Gastrocnemius medialis (tissue), 4 donors: Measurements from ENCODE around the gene TBCD. TPM values are rescaled to one million over a fixed set of nuclear protein-coding genes. Genes with fewer than 3 reads are reported as not detected.

Experiments
- ATAC-seq, 2 donors: fragments of 150-250 bp; one replicate each; pipeline ENCODE4 v1.9.1; 2016
- DNase-seq, 2 donors: peaks; one replicate each; pipeline ENCODE4 v3.0.0-alpha.2; 2019
- H3K27ac ChIP-seq, 4 donors: fragments of 200-600 bp; sonication (generic); 1 replicate in 1 of 4; 2 replicates in 3 of 4; pipeline ENCODE4 v1.5.1; 2016 to 2018; ENCODE audit warnings: mild to moderate bottlenecking in 2 of 4, moderate library complexity in 1 of 4
- H3K27me3 ChIP-seq, 3 donors: fragments of 200-600 bp; sonication (generic) in 2 of 3; 1 replicate in 1 of 3; 2 replicates in 2 of 3; pipeline versions ENCODE4 v1.5.1 to v1.6.0; 2016 to 2019; ENCODE audit warnings: mild to moderate bottlenecking in 1 of 3, moderate library complexity in 1 of 3
- H3K36me3 ChIP-seq, 2 donors: fragments of 200-600 bp; sonication (generic) in 1 of 2; one replicate each; pipeline ENCODE4 v1.5.1; 2017 to 2018
- H3K4me1 ChIP-seq, 2 donors: fragments of 200-600 bp; sonication (generic) in 1 of 2; one replicate each; pipeline ENCODE4 v1.5.1; 2016 to 2017; ENCODE audit warnings: mild to moderate bottlenecking in 2 of 2
- H3K4me3 ChIP-seq, 4 donors: fragments of 200-600 bp; sonication (generic) in 3 of 4; 1 replicate in 1 of 4; 2 replicates in 3 of 4; pipeline ENCODE4 v1.5.1; 2016 to 2019; ENCODE audit warnings: mild to moderate bottlenecking in 2 of 4
- H3K9me3 ChIP-seq, 3 donors: fragments of 200-600 bp; sonication (generic) in 2 of 3; 1 replicate in 1 of 3; 2 replicates in 2 of 3; pipeline ENCODE4 v1.5.1; 2016 to 2019
- CTCF ChIP-seq, 5 experiments: fragments of 450-650 bp in 3 of 5; fragments of 200-600 bp in 2 of 5; sonication (generic) in 2 of 5; IDR thresholded peaks in 4 of 5; conservative IDR thresholded peaks in 1 of 5; 1 replicate in 4 of 5; 2 replicates in 1 of 5; pipeline ENCODE4 v1.5.1; 2016 to 2019; ENCODE audit warnings: antibody characterized with exemption in 5 of 5, mild to moderate bottlenecking in 3 of 5, moderate library complexity in 3 of 5
- POLR2A ChIP-seq, 2 donors: fragments of 450-650 bp; IDR thresholded peaks; one replicate each; pipeline ENCODE4 v1.6.1; 2017; ENCODE audit warnings: antibody characterized with exemption in 2 of 2, mild to moderate bottlenecking in 2 of 2, moderate library complexity in 2 of 2
- in situ Hi-C, 4 donors: fragments of 200-750 bp; cut with MboI; loops; one replicate each; pipeline versions ENCODE4 v1.15.0 to v1.8.0; 2017; ENCODE audit warnings: low sequenced_read_pairs in 4 of 4
- intact Hi-C: fragments of 100-400 bp; cut with DNase I; formaldehyde crosslinking; loops from one replicate; pipeline ENCODE4 v1.15.1; 2023; ENCODE audit warnings: low total_unique reads
- total RNA-seq, 4 donors: library from RNA; depleted of rRNA; stranded (reverse); fragments of >200 nt; gene quantifications; one replicate each; pipeline versions ENCODE4 v1.1.0 to v1.2.3, GENCODE V29; 2016

TBCD gene
- total RNA-seq, 4 donors from 2014 or later: 18.0 to 50.4 (median 33.3) TPM

GRCh38 chr17:82939621-82940135 lies 187.8 kb downstream of the TBCD start:
- in situ Hi-C loops (no loop called here), intact Hi-C loops (no loop called here)
- no peak overlapping the region for H3K4me3 ChIP-seq
- H3K27me3 ChIP-seq: no peaks in the 10 kb centered on the region
- H3K27ac ChIP-seq: no peak overlapping the region
- no peaks in the 10 kb centered on the region for H3K4me1 ChIP-seq
- TF ChIP-seq POLR2A (IDR thresholded peaks at IDR 0.05) (no peak), CTCF (IDR thresholded peaks at IDR 0.05 in 4 of 5, conservative IDR thresholded peaks at IDR 0.05 in 1 of 5) (no peak)
- H3K36me3 ChIP-seq: peaks cover 0 to 70% of the 10 kb centered on the region in 2 donors
- ATAC-seq (no peak), DNase-seq (no peak)
- H3K9me3 ChIP-seq: peaks cover 0 to 3% (median 0%) of the 10 kb centered on the region in 3 donors

GRCh38 chr17:82940226-82941020 lies 188.6 kb downstream of the TBCD start:
- in situ Hi-C loops (no loop called here), intact Hi-C loops (no loop called here)
- Histone ChIP-seq H3K36me3 (peaks cover 0 to 76% of the 10 kb centered on the region in 2 donors), H3K4me1 (no peaks in the 10 kb centered on the region), H3K9me3 (peaks cover 0 to 10% (median 0%) of the 10 kb centered on the region in 3 donors), H3K27me3 (no peaks in the 10 kb centered on the region), H3K27ac (no peak overlapping the region), H3K4me3 (no peak overlapping the region)
- DNase-seq: no peak
- ATAC-seq: no peak
- TF ChIP-seq CTCF (IDR thresholded peaks at IDR 0.05 in 4 of 5, conservative IDR thresholded peaks at IDR 0.05 in 1 of 5) (no peak), POLR2A (IDR thresholded peaks at IDR 0.05) (no peak)

GRCh38 chr17:82941021-82942001 lies 189.4 kb downstream of the TBCD start:
- DNase-seq (no peak), ATAC-seq (no peak)
- intact Hi-C loops: no loop called here
- TF ChIP-seq POLR2A (IDR thresholded peaks at IDR 0.05) (no peak), CTCF (IDR thresholded peaks at IDR 0.05 in 4 of 5, conservative IDR thresholded peaks at IDR 0.05 in 1 of 5) (no peak)
- no peaks in the 10 kb centered on the region for H3K4me1 ChIP-seq
- in situ Hi-C loops: no loop called here
- H3K27me3 ChIP-seq: no peaks in the 10 kb centered on the region
- H3K9me3 ChIP-seq: peaks cover 0 to 10% (median 0%) of the 10 kb centered on the region in 3 donors
- peaks cover 0 to 77% of the 10 kb centered on the region in 2 donors for H3K36me3 ChIP-seq
- no peak overlapping the region for H3K4me3 ChIP-seq
- H3K27ac ChIP-seq: no peak overlapping the region

- Histone ChIP-seq H3K27me3 (no peaks in the 10 kb centered on the region), H3K4me1 (no peaks in the 10 kb centered on the region), H3K9me3 (peaks cover 0 to 10% (median 0%) of the 10 kb centered on the region in 3 donors), H3K27ac (no peak overlapping the region), H3K36me3 (peaks cover 0 to 74% of the 10 kb centered on the region in 2 donors), H3K4me3 (no peak overlapping the region)
- in situ Hi-C loops: no loop called here
- ATAC-seq (no peak), DNase-seq (no peak)
- intact Hi-C loops: no loop called here
- no peak for TF ChIP-seq CTCF (IDR thresholded peaks at IDR 0.05 in 4 of 5, conservative IDR thresholded peaks at IDR 0.05 in 1 of 5)
- no peak for TF ChIP-seq POLR2A (IDR thresholded peaks at IDR 0.05)
These were observed 190.6 kb downstream of the TBCD start for GRCh38 chr17:82942166-82943130.
